GM19099 (cell line): ENCODE results near the gene ZSWIM4.

ENCODE experiments used
- POLR2A ChIP-seq: IDR thresholded peaks from 3 replicates; pipeline ENCODE4 v1.6.1; 2011; ENCODE audit warnings: low read depth; ENCODE audit not compliant: insufficient read length; ENCODE audit errors: extremely low read depth

ZSWIM4 gene

DNA sequence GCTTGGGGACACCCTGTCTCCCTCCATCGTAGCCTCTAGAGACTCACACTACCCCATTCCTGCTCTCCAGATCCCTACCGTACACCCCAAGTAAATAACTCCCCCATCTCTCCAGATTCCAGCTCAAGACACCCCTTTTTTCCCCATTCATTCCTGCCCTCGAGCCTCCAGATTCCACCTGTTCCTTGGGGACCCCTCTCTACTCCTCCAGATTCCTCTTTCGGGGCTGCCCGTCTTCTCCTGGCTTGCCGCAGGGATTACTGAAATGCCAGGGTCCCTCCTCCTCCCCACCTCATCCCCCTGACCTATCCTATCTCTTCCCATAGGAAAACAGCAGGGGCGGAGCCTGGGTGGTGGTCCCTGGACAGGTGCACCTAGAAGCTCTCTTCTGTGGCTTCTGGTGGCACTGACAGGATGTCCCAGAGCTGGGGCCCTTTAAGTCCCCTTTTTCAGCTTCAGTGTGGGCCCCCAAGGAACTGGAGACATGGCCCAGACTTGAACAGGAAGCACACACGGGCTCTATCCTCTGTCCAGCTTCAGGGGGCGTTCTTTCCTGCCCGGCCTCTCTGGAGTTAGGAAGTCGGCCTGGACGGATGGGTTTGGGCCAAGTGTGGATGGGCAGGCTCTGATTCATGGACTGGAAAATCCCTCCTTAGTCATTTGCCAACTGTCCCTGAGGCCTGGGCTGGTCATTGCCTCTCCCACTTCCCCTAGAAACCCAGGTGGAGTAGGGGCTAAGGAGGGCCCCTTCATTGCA lies 1.2 kb downstream of the ZSWIM4 start:
- TF ChIP-seq POLR2A, result no peak

DNA sequence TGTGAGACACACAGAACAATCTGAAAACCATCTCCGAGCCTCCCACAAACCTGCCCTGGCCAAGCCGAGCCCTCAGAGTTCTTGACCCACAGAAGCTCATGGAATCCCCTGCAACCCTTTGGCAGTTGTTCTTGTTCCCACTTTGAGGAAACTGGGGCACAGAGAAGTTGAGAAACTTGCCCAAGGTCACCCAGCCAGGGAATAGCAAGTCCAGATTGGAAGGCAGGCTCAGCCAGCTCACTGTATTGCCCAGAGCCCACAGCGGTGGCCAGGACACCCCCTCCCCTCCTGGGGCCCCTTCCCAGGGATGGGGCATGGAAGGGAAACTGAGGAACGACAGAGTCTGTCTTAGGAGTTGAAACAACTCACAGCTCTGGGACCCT lies 1.8 kb downstream of the ZSWIM4 start:
- no peak for TF ChIP-seq POLR2A

DNA sequence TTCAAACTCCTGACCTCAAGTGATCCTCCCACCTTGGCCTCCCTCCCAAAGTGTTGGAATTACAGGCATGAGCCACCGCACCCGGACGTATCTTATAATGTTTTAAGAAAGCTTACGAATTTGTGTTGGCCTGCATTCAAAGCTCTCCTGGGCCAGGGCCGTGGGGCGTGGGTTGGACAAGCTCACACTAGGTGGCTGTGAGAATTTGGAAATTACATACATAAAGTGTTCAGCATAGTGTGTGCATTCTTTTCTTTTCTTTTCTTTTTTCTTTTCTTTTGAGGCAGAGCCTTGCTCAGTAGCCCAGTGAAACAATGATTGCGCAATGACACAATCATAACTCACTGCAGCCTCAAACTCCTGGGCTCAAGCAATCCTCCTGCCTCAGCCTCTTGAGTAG lies 2.6 kb downstream of the ZSWIM4 start:
- no peak for TF ChIP-seq POLR2A

DNA sequence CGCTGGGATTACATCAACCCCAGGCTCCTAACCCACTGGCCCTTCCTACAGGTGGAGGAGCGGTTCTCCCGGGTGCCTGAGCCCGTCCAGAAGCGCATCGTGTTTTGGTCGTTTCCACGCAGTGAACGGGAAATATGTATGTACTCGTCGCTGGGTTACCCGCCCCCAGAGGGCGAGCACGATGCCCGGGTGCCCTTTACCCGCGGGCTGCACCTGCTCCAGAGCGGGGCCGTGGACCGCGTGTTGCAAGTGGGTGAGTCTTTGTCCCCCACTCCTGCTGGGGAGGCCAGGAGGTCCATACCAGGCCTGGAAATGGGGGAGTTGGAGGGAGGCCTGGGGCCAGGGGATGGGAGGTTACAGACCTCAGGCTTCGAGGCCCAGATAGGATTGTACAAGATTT lies 4.4 kb downstream of the ZSWIM4 start:
- TF ChIP-seq POLR2A, result no peak

DNA sequence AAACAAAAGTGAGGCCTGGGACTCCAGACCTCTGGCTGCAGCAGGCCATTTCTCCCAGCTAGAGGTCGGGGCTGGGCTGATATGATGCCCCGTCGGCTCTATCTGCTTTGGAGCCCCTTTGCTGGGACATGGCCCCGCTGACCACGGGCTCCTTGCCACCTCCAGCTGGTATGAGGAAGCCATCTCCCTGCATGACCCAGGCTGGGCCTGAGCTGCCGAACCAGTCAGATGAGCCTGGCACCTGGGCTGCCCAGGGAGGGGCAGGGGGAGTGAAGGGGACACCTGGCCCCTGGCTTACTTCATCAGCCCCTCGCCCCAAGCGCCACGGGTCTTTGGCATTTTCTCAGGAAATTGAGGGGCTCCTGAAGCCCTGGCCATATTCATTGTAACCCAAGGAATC lies 7.8 kb downstream of the ZSWIM4 start:
- TF ChIP-seq POLR2A, result no peak

DNA sequence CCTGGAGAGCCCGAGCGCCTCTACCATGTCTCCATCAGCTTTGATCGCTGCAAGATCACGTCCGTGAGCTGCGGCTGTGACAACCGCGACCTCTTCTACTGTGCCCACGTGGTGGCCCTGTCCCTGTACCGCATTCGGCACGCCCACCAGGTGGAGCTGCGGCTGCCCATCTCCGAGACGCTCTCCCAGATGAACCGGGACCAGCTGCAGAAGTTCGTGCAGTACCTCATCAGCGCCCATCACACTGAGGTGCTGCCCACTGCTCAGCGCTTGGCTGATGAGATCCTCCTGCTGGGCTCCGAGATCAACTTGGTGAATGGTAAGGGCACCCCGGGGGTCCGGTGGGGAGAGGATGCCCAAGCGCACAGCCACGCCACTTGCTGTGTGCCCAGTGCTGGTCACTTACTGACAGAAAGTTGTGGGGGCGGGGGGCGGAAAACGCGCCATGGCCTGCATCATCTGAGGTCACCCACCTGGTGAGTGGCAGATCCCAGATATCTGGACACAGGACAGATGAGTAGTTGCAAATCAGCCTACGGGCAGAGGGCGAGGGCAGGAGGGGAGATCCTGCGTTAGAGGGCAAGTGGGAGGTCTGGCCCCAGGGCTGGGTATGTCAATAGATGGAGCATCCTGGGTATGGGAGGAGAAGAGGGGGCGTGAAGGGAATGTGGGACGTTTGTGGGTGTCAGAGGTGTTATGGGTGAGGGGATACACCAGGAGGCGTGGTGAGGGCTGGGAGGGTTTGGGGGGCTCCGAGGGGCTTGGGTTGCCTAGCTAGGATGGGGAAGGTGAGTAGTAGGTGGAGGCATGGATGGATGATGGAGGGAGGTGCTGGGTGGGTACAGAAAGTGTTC lies 9.8 kb downstream of the ZSWIM4 start:
- TF ChIP-seq POLR2A, result no peak

DNA sequence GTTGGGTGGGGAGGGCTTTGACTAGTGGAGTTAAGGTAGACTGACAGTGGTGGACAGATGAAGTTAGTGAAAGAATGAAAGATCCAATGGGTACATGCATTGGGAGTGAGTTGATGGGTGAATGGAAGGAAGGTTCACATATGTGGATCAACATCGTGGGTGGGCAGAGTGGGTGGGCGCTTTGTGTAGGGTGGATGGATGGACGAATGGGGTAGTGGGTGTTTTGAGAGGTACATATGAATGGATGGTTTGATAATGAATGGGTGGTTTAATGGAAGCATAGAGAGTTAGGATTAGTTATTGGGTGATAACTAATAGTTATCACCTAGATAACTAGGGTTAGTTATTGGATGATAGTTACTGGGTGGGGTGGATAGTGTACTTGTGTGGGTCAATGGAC lies 11.5 kb downstream of the ZSWIM4 start:
- no peak for TF ChIP-seq POLR2A

DNA sequence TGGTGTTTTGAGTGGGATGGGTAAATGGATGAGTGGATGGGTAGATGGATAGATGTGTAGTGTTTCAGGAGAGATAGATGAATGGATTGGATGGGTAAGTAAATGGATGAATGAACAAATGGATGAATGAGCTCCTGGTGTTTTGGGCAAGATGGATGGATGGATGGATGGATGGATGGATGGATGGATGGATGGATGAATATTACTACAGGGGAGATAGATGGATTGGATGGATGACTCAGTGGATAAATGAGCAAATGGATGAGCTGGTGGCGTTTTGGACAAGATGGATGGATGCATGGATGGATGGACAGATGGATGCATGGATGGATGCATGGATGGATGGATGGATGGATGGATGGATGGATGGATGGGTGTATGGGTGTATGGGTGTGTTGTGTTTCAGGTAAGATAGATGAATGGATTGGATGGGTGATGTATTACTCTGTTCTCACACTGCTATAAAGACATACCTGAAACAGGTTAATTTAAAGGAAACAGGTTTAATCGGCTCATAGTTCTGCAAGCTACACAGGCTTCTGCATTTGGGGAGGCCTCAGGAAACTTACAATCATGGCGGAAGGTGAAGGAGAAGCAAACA lies 12.3 kb downstream of the ZSWIM4 start:
- no peak for TF ChIP-seq POLR2A

DNA sequence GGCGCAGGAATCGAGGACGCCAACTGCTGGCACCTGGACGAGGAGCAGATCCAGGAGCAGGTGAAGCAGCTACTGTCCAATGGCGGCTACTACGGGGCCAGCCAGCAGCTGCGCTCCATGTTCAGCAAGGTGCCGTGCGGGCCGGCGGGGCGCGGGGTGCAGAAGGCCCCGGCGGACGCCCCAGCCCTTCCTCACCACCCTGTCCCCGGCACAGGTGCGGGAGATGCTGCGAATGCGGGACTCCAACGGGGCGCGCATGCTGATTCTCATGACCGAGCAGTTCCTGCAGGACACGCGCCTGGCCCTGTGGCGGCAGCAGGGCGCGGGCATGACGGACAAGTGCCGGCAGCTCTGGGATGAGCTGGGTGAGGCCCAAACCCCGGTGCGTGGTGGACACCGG lies 13.6 kb downstream of the ZSWIM4 start:
- no peak for TF ChIP-seq POLR2A

DNA sequence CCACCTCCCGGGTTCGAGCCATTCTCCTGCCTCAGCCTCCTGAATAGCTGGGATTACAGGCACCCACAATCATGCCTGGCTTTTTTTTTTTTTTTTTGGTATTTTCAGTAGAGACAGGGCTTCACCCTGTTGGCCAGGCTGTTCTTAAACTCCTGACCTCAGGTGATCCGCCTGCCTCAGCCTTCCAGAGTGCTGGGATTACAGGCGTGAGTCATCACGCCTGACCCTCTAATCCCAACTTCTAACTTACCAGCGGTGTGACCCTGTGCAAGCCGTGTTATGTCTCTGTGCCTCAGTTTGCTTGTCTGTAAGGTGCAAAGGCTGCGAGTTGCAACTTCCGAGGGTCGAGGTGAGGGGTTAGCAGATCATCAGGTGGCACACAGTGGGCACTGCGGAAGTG lies 17.3 kb downstream of the ZSWIM4 start:
- no peak for TF ChIP-seq POLR2A

DNA sequence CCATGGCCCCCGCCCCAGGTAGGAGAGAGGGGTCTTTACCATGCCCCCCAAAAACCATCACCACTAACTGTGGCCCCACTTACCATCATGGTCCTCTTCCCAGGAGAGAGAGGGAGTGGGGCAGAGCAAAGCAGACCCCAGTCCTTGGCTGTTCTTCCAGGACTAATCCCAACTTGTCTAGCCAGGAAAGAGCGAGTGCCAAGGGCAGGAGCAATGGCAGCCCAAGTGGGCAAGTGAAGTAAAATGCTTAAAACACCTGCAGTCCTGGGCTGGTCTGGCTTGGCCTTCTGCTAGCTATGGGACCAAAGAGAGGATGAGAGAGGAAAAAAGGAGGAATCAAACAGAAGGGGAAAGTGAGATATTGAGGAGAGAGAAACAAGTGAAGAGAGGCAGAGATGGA lies 17.9 kb downstream of the ZSWIM4 start:
- TF ChIP-seq POLR2A, result no peak

DNA sequence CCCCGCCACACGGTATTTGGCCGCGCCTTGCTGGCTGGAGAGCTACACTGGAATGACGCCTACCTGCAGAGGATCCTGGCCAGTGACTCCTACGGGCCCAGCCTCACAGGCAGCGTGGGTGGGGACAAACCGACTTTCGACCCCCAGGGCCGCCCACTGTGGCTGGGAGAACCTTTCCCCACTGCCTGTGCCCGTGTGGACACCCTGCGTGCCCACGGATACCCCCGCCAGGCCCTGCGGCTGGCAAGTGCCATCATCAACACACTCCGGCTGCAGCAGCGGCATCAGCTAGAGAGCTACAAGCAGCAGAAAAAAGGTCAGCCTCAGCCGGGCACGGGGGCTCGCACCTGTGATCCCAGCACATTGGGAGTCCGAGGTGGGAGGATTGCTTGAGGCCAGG lies 19.3 kb downstream of the ZSWIM4 start:
- no peak for TF ChIP-seq POLR2A

DNA sequence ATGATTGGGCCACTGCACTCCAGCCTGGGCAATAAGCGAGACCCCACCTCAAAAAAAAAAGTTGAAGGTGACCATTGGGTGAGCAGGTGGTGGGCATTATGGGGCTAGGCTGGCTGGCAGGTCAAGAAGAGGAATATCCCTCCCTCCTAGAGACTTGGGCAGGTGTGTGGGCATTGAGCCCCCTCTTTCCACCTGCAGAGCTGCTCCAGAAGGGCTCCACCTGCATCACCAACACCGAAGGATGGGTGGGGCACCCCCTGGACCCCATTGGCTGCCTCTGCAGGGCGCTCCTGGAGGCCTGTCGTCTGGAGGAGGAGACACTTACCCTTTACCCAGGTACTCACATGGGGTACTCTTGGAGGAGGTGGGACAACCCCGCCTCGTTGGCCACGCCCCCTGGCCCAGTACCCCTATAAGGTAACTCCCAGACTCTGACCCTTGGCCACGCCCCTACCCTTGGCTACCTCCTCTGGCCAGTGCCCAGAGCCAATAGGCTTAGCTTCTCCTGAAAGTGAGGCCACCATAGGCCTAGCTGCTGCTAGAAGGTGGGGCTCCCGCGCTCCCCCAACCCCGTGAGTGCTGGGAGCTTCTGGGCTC lies 21.9 kb downstream of the ZSWIM4 start:
- no peak for TF ChIP-seq POLR2A

DNA sequence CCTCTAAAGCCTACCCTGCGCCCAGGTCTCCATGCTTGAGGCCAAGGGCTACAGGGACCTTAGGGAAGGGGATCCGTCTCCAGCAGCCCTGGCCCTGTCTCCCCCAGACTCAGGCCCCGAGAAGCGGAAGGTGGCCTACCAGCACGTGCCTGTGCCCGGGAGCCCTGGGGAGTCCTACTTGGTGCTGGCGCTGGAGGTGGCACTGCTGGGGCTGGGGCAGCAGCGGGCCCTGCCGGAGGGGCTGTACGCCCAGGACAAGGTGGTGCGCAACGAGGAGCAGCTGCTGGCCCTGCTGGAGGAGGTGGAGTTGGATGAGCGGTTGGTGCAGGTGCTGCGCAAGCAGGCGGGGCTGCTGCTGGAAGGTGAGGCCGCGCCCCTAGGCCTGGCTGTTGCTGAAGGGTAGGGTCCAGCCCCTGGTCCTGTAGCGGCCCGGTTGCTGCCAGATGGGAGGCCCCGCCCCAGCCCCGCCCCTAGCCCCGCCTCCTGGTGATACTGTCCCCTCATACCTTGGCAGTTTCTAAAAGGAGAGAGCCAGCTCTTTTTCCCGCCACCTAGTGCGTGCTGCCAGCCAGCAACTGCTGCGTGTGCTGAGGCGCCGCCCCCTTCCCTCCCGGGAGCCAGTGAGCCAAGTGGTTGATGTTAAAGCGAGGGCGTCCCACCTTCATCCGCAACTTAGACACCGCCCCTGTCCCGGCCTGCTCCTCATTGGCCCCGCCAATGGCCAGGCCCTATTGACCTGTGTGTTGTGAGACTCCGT lies 22.6 kb downstream of the ZSWIM4 start:
- no peak for TF ChIP-seq POLR2A

DNA sequence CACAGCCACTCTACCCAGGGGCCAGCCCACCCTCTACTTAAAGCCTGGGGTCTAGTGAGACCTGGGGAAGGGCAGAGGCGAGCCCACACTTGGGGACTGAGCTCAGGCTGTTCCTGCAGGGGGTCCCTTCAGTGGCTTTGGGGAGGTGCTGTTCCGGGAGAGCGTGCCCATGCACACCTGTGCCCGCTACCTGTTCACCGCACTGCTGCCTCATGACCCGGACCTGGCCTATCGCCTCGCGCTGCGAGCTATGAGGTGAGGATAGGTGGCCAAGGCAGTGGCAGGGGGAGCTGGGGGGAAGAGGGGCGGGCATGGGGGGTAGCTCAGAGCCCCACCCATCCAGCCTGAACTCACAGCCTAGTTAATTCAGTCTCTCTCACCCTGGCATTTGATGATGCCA lies 24.0 kb downstream of the ZSWIM4 start:
- TF ChIP-seq POLR2A, result no peak
